Endothelial cell of umbilical vein (primary cell): ENCODE results near the gene GPR180. TPM values are rescaled to one million over a fixed set of nuclear protein-coding genes. Genes with fewer than 3 reads are reported as not detected.

Experiments used
- BruUV-seq: library from RNA; stranded (reverse); fragments of 400-500 nt; replicated peaks from 2 replicates; lab custom pipeline; 2021; lab: Mats Ljungman, UMichigan
- CTCF ChIA-PET: fragments of 300-600, 350-600 bp; sonication (Branson Sonifier 250); formaldehyde crosslinking; loops from one replicate; lab custom pipeline; 2021; ENCODE audit warnings: antibody characterized with exemption, inconsistent platforms; lab: Charles Lee
- POLR2A ChIA-PET: fragments of 300-600, 350-600 bp; sonication (Branson Sonifier 250); formaldehyde crosslinking; loops from one replicate; lab custom pipeline; 2021; ENCODE audit warnings: antibody characterized with exemption, inconsistent platforms; lab: Charles Lee
- DNase-seq: peaks from one replicate; pipeline ENCODE4 v3.0.0-alpha.2; 2011; ENCODE audit warnings: low read depth, low spot score
- FAIRE-seq: peaks from 2 replicates; lab custom pipeline; 2011; peaks lifted over from hg19 to GRCh38; lab: Jason Lieb, UNC
- H2AFZ ChIP-seq: 2 replicates; pipeline ENCODE4 v1.6.0; 2012; ENCODE audit warnings: low read depth, low read length, control low read depth, inconsistent platforms
- H3K27ac ChIP-seq: 2 replicates; pipeline ENCODE4 v1.5.1; 2011; ENCODE audit warnings: low read depth, mild to moderate bottlenecking, control low read depth, low read length, moderate library complexity; ENCODE audit not compliant: insufficient read depth
- H3K27me3 ChIP-seq, 2 experiments: 2 replicates each; pipeline versions ENCODE4 v1.6.0 to v1.6.1; 2011; ENCODE audit warnings: low read length in 2 of 2, mixed read lengths in 1 of 2; ENCODE audit not compliant: control insufficient read depth in 2 of 2, insufficient read depth in 2 of 2
- H3K36me3 ChIP-seq, 2 experiments: 2 replicates in 1 of 2; 3 replicates in 1 of 2; pipeline ENCODE4 v1.5.1; 2011; ENCODE audit warnings: low read length in 2 of 2, mild to moderate bottlenecking in 1 of 2, moderate library complexity in 1 of 2; ENCODE audit not compliant: control insufficient read depth in 2 of 2, insufficient read depth in 2 of 2; ENCODE audit errors: extremely low read depth in 1 of 2
- H3K4me1 ChIP-seq: 3 replicates; pipeline ENCODE4 v1.5.1; 2011; ENCODE audit warnings: mild to moderate bottlenecking, low read length; ENCODE audit not compliant: control insufficient read depth, insufficient read depth; ENCODE audit errors: extremely low read depth
- H3K4me2 ChIP-seq: 2 replicates; pipeline ENCODE4 v1.6.1; 2011; ENCODE audit warnings: low read length, control low read depth, mixed read lengths; ENCODE audit not compliant: insufficient read depth
- H3K4me3 ChIP-seq, 3 experiments: fragments of 200-600 bp in 1 of 3; sonication (generic), shearing (Covaris generic) in 1 of 3; replicated peaks in 1 of 3; 2 replicates each; pipeline ENCODE4 v1.5.1; 2011 to 2016; ENCODE audit warnings: control low read depth in 3 of 3, low read length in 3 of 3, mild to moderate bottlenecking in 2 of 3, inconsistent platforms in 1 of 3, low read depth in 1 of 3, moderate library complexity in 1 of 3; ENCODE audit not compliant: insufficient read depth in 1 of 3
- H3K79me2 ChIP-seq: 2 replicates; pipeline ENCODE4 v1.6.0; 2012; ENCODE audit warnings: low read length, inconsistent platforms; ENCODE audit not compliant: control insufficient read depth, insufficient read depth
- H3K9ac ChIP-seq: replicated peaks from 2 replicates; pipeline ENCODE3; 2011; ENCODE audit warnings: low read length, control low read depth; ENCODE audit not compliant: insufficient read depth; ENCODE audit errors: extremely low read depth
- H3K9me1 ChIP-seq: replicated peaks from 3 replicates; pipeline ENCODE4 v1.6.0; 2011; ENCODE audit warnings: mild to moderate bottlenecking, low read length; ENCODE audit not compliant: control insufficient read depth, insufficient read depth; ENCODE audit errors: extremely low read depth
- H3K9me3 ChIP-seq: replicated peaks from 2 replicates; pipeline ENCODE4 v1.5.1; 2012; ENCODE audit warnings: low read length, inconsistent platforms; ENCODE audit not compliant: control insufficient read depth, insufficient read depth
- H4K20me1 ChIP-seq: replicated peaks from 2 replicates; pipeline ENCODE3; 2011; ENCODE audit warnings: mild to moderate bottlenecking, low read length; ENCODE audit not compliant: control insufficient read depth, insufficient read depth; ENCODE audit errors: extremely low read depth
- CTCF ChIP-seq, 2 donors: IDR thresholded peaks; 1 replicate in 1 of 2; 2 replicates in 1 of 2; pipeline ENCODE4 v1.5.1; 2011; ENCODE audit warnings: low read length in 2 of 2, mild to moderate bottlenecking in 2 of 2, moderate library complexity in 2 of 2, control low read depth in 1 of 2, inconsistent platforms in 1 of 2, low read depth in 1 of 2; ENCODE audit not compliant: insufficient read depth in 1 of 2; ENCODE audit errors: extremely low read depth in 1 of 2
- EZH2 ChIP-seq: IDR thresholded peaks from 2 replicates; pipeline ENCODE4 v1.6.1; 2012; ENCODE audit warnings: borderline replicate concordance, low read depth, mild to moderate bottlenecking, moderate library complexity, low read length, inconsistent platforms; ENCODE audit not compliant: severe bottlenecking
- FOS ChIP-seq: IDR thresholded peaks from 2 replicates; pipeline ENCODE4 v1.6.1; 2011; ENCODE audit warnings: mild to moderate bottlenecking, low read length, moderate library complexity, borderline replicate concordance; ENCODE audit not compliant: insufficient read depth
- GATA2 ChIP-seq: IDR thresholded peaks from 2 replicates; pipeline ENCODE4 v1.7.0; 2011; ENCODE audit warnings: low read depth, mild to moderate bottlenecking, moderate library complexity, mixed read lengths, low read length; ENCODE audit not compliant: insufficient read length, insufficient read depth
- JUN ChIP-seq: IDR thresholded peaks from 2 replicates; pipeline ENCODE4 v1.6.1; 2011; ENCODE audit warnings: borderline replicate concordance, low read depth; ENCODE audit not compliant: insufficient read length, insufficient read depth
- MAX ChIP-seq: IDR thresholded peaks from 2 replicates; pipeline ENCODE4 v1.6.1; 2011; ENCODE audit not compliant: insufficient read depth, insufficient read length
- MYC ChIP-seq: IDR thresholded peaks from one replicate; pipeline ENCODE4 v1.6.1; 2011; ENCODE audit warnings: mild to moderate bottlenecking, low read depth, low read length
- POLR2A ChIP-seq: IDR thresholded peaks from 2 replicates; pipeline ENCODE4 v1.6.1; 2012; ENCODE audit warnings: low read depth, mild to moderate bottlenecking, control low read depth, low read length
- POLR2AphosphoS5 ChIP-seq: IDR thresholded peaks from 2 replicates; pipeline ENCODE4 v1.6.1; 2012; ENCODE audit warnings: low read depth, mild to moderate bottlenecking, control low read depth, low read length, moderate library complexity; ENCODE audit not compliant: insufficient read depth
- dilution Hi-C: fragments of 300-500 bp; cut with MboI; formaldehyde crosslinking; loops from one replicate; pipeline ENCODE4 v1.15.0; 2019; ENCODE audit warnings: low sequenced_read_pairs; ENCODE audit not compliant: extremely low pct_ligation_motif_present
- intact Hi-C: fragments of 100-400 bp; cut with micrococcal nuclease; formaldehyde crosslinking; loops from one replicate; pipeline ENCODE4 v1.10.0; 2022
- polyA plus RNA-seq, 4 experiments: library from polyadenylated mRNA; depleted of rRNA in 3 of 4; stranded (reverse) in 3 of 4; unstranded in 1 of 4; fragments of >200 nt; gene quantifications; 2 replicates each; pipeline versions ENCODE4 v1.2.1 to v1.2.3, GENCODE V29; 2011 to 2012; ENCODE audit warnings: missing spikeins in 1 of 4
- total RNA-seq: library from RNA; stranded (reverse); gene quantifications from 2 replicates; pipeline ENCODE4 v1.2.3, GENCODE V29; 2021

The GPR180 gene
- total and polyA plus RNA-seq, 2 donors (not counting 3 experiments of a cell fraction or from before 2014, with no cell fraction given): 3.1 to 8.3 TPM

GRCh38 chr13:94610475-94610874 is 8.8 kb downstream of the GPR180 start:
- ChIA-PET POLR2A (no interaction called here), CTCF (no interaction called here)
- Histone ChIP-seq H3K4me3 (no peak overlapping the region), H3K4me1 (no peaks in the 10 kb centered on the region), H3K4me2 (no peak overlapping the region), H3K27me3 (no peaks in the 10 kb centered on the region), H2AFZ (no peak overlapping the region), H3K79me2 (peaks cover 5% of the 10 kb centered on the region), H3K9ac (no peak overlapping the region), H3K9me3 (no peaks in the 10 kb centered on the region), H3K36me3 (peaks cover 6 to 13% of the 10 kb centered on the region in 2 experiments), H3K9me1 (no peaks in the 10 kb centered on the region), H4K20me1 (no peaks in the 10 kb centered on the region), H3K27ac (no peak overlapping the region)
- dilution Hi-C loops: no loop called here
- TF ChIP-seq POLR2AphosphoS5: no peak
- no peak for TF ChIP-seq POLR2A
- no peak for TF ChIP-seq EZH2
- TF ChIP-seq FOS: no peak
- TF ChIP-seq MYC: no peak
- TF ChIP-seq JUN: no peak
- no peak for TF ChIP-seq MAX
- TF ChIP-seq GATA2: no peak
- DNase-seq: no peak
- intact Hi-C loops: no loop called here
- BruUV-seq: no TSS peak
- no peak for FAIRE-seq

GRCh38 chr13:94612050-94612449 is 10.4 kb downstream of the GPR180 start:
- DNase-seq (no peak), FAIRE-seq (peak; percentile 56)
- TF ChIP-seq CTCF (IDR thresholded peaks at IDR 0.05; ENCODE audit: extremely low read depth in 1 of 2, insufficient read depth in 1 of 2, low read depth in 1 of 2, low read length in 2 of 2) (no peak), FOS (no peak), MYC (no peak), POLR2AphosphoS5 (no peak), GATA2 (no peak)
- Histone ChIP-seq H3K79me2 (peaks cover 5% of the 10 kb centered on the region), H3K36me3 (peaks cover 6 to 10% of the 10 kb centered on the region in 2 experiments), H4K20me1 (no peaks in the 10 kb centered on the region), H3K27me3 (no peaks in the 10 kb centered on the region), H3K9me3 (no peaks in the 10 kb centered on the region), H3K9me1 (no peaks in the 10 kb centered on the region), H2AFZ (no peak overlapping the region), H3K4me1 (peaks cover 6% of the 10 kb centered on the region), H3K4me2 (no peak overlapping the region), H3K27ac (no peak overlapping the region), H3K9ac (no peak overlapping the region), H3K4me3 (no peak overlapping the region)
- intact Hi-C loops (no loop called here), dilution Hi-C loops (no loop called here)
- CTCF ChIA-PET: interaction anchor here (1.0 kb wide), 1 partner anchor 177 kb away, joined by 5 read pairs; no protein-coding TSS in a partner anchor
- no TSS peak for BruUV-seq
- POLR2A ChIA-PET: no interaction called here
